ENCODE measurements around the gene CRISPLD2. TPM values are rescaled to one million over a fixed set of nuclear protein-coding genes. Genes with fewer than 3 reads are reported as not detected.

The CRISPLD2 gene
- total RNA-seq, 1 donor from 2014 or later = 0.53 TPM

- TF ChIP-seq CTCF (IDR thresholded peaks at IDR 0.05; ENCODE audit: insufficient read depth, low read length, severe bottlenecking) = no peak
- no peak for FAIRE-seq
- H3K27me3 ChIP-seq (ENCODE audit: control insufficient read depth, insufficient read depth, low read length) = no peaks in the 10 kb centered on the region
- no peak overlapping the region for H3K4me3 ChIP-seq (ENCODE audit: low read depth, low read length)
- H3K36me3 ChIP-seq (ENCODE audit: control insufficient read depth, insufficient read depth, low read length) = no peaks in the 10 kb centered on the region
- no peak for DNase-seq (ENCODE audit: low read depth)
Measured at GRCh38 chr16:84941921-84942320, 122.1 kb downstream of the CRISPLD2 start.

- no peak for FAIRE-seq
- Histone ChIP-seq H3K4me3 (ENCODE audit: low read depth, low read length) (no peak overlapping the region), H3K27me3 (ENCODE audit: control insufficient read depth, insufficient read depth, low read length) (no peaks in the 10 kb centered on the region), H3K36me3 (ENCODE audit: control insufficient read depth, insufficient read depth, low read length) (no peaks in the 10 kb centered on the region)
- no peak for DNase-seq (ENCODE audit: low read depth)
- TF ChIP-seq CTCF (IDR thresholded peaks at IDR 0.05; ENCODE audit: insufficient read depth, low read length, severe bottlenecking) = no peak
Measured at GRCh38 chr16:84942786-84943185, 123.0 kb downstream of the CRISPLD2 start.

- Histone ChIP-seq H3K4me3 (ENCODE audit: low read depth, low read length) (no peak overlapping the region), H3K36me3 (ENCODE audit: control insufficient read depth, insufficient read depth, low read length) (no peaks in the 10 kb centered on the region), H3K27me3 (ENCODE audit: control insufficient read depth, insufficient read depth, low read length) (no peaks in the 10 kb centered on the region)
- FAIRE-seq (no peak), DNase-seq (ENCODE audit: low read depth) (no peak)
- TF ChIP-seq CTCF (IDR thresholded peaks at IDR 0.05; ENCODE audit: insufficient read depth, low read length, severe bottlenecking) = no peak
Measured at GRCh38 chr16:84943620-84944019, 123.8 kb downstream of the CRISPLD2 start.

- no peak for TF ChIP-seq CTCF (IDR thresholded peaks at IDR 0.05; ENCODE audit: insufficient read depth, low read length, severe bottlenecking)
- no peak overlapping the region for H3K4me3 ChIP-seq (ENCODE audit: low read depth, low read length)
- H3K27me3 ChIP-seq (ENCODE audit: control insufficient read depth, insufficient read depth, low read length) = peaks cover 3% of the 10 kb centered on the region
- FAIRE-seq (no peak), DNase-seq (ENCODE audit: low read depth) (no peak)
- H3K36me3 ChIP-seq (ENCODE audit: control insufficient read depth, insufficient read depth, low read length) = no peaks in the 10 kb centered on the region
Measured at GRCh38 chr16:84947022-84947421, 127.2 kb downstream of the CRISPLD2 start.

GRCh38 chr16:84947996-84948850 is 128.4 kb downstream of the CRISPLD2 start:
- Histone ChIP-seq H3K27me3 (ENCODE audit: control insufficient read depth, insufficient read depth, low read length) (peaks cover 3% of the 10 kb centered on the region), H3K36me3 (ENCODE audit: control insufficient read depth, insufficient read depth, low read length) (no peaks in the 10 kb centered on the region), H3K4me3 (ENCODE audit: low read depth, low read length) (no peak overlapping the region)
- FAIRE-seq = no peak
- no peak for TF ChIP-seq CTCF (IDR thresholded peaks at IDR 0.05; ENCODE audit: insufficient read depth, low read length, severe bottlenecking)
- no peak for DNase-seq (ENCODE audit: low read depth)

All from bronchial epithelial cell (primary cell).